Measurements from ENCODE around the gene ZNF831.

DNA sequence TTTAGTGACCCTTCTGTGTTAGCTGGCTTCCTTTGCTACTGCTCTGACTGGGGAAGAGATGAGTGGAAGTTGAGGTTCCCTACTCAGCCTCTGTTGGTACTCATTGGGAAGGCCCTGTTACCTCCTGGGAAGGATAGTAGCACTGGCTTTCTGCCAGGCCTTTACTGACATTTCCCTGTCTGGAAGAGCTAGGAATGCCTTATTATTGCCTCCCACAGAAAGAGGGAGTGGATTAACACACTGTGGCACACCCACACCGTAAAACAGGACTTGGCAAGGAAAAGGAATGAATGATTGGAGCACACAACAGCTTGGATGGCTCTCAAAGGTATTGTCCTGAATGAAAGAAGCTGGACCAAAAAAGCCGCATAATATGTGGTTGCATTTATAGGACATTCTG, 12.2 kb downstream of the ZNF831 start:
- no peak for TF ChIP-seq POLR2A (IDR thresholded peaks at IDR 0.05)
- TF ChIP-seq, protein P1, sequence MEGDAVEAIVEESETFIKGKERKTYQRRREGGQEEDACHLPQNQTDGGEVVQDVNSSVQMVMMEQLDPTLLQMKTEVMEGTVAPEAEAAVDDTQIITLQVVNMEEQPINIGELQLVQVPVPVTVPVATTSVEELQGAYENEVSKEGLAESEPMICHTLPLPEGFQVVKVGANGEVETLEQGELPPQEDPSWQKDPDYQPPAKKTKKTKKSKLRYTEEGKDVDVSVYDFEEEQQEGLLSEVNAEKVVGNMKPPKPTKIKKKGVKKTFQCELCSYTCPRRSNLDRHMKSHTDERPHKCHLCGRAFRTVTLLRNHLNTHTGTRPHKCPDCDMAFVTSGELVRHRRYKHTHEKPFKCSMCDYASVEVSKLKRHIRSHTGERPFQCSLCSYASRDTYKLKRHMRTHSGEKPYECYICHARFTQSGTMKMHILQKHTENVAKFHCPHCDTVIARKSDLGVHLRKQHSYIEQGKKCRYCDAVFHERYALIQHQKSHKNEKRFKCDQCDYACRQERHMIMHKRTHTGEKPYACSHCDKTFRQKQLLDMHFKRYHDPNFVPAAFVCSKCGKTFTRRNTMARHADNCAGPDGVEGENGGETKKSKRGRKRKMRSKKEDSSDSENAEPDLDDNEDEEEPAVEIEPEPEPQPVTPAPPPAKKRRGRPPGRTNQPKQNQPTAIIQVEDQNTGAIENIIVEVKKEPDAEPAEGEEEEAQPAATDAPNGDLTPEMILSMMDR (IDR thresholded peaks at IDR 0.05): no peak
- no peak for TF ChIP-seq POLR2AphosphoS5 (IDR thresholded peaks at IDR 0.05)
- TF ChIP-seq EP300 (IDR thresholded peaks at IDR 0.05): no peak

All from suprapubic skin (tissue), 4 donors.